GM21723 (cell line): ENCODE results near the gene STK17A.
A peak's percentile ranks its signal among the peaks of the same experiment; 100 is the strongest.
"Not testable (repeated sequence)": the region's sequence is repeated elsewhere in the genome, so short reads cannot be mapped to it uniquely, and the experiment has no call there.

Experiments used
- ATAC-seq: cut with Tn5 transposase; IDR thresholded peaks from one replicate; pipeline ENCODE4 v1.9.1; 2021; ENCODE audit warnings: mild to moderate bottlenecking, moderate library complexity; ENCODE audit not compliant: unreplicated experiment

STK17A gene

DNA sequence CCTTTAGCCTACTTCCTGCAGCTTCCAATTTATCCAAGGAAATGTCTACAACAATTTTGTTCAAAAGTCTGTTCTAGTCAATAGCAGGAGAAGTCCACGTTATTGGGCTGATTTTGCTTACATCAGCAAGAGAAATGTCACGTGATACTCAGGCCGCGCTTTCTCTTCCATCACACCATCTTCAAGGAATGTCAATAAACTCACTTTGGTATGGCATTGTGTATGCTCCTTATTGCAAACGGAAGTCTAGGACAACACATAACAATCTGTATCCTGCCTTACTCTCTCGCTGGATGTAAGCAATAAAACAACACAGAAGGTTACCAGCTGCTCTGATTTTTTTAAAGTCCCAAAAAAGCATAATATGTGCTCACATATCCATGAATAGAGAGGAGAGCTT is 17.1 kb upstream of the STK17A start:
- no peak for ATAC-seq

DNA sequence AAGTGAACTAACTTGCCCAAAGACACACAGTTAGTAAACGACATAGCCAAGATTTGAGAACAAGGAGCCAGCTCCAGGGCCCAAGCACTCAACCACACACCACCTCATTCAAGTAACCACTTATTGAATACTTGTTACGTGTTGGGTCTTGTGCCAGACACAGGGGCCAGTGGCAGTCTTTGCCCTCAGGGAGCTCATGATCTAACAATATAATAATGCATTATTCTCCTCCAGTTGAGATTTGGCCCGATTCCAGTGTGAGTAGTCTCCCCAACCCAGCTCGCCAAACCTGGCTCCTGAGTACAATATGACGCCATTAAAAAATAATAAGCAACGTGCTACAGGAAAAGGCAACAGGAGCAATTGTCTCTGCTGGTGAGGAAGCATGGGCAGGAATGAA is 14.4 kb upstream of the STK17A start:
- no peak for ATAC-seq

DNA sequence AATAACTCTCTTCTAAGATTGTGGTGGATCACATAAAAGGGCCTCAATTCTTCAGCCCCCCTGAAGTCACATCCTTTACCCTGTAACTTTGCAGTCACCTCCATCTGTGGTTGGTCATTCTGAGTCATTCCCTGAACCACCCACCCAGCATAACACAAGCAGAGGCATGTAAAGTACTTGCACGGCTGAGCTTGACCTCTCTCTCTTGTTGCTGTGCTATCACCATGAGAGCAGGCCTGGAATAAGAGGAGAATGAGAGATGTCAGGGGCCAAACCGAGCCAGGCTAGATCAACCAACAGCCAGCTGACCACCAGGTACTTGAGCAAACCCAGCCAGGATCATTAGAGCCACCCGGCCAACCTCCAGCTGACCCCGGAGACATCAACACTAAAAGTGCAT is 13.5 kb upstream of the STK17A start:
- peak; percentile 61 for ATAC-seq

DNA sequence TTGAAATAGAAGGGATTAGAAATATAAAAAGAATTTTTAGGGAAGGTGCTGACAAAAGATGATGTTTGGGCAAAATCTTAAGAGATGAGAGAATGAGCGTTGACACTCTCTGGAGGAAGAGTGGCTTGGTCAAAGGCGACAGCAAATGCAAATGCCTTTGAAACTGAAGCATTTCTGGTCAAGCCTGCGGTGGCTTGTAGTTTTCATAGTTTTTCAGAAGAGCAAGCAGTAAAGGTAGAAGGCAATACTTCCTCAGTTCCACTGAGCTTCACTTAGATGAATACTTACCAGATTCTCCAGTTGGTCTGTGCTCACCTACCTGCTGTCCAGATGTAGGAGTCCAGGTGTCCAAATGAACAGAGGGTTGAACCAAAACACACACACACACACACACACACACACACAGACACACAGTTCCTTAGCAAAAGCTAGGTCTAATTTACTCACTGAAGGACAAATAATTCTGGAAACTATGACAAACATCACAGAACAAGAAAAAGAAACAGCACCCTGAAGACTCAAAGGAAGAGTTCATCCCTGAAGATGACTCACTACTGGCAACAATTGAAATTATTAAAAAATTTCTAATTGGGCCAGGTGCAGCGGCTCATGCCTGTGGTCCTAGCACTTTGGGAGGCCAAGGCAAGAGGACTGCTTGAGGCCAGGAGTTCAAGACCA is 12.1 kb upstream of the STK17A start:
- peak; percentile 82 for ATAC-seq

DNA sequence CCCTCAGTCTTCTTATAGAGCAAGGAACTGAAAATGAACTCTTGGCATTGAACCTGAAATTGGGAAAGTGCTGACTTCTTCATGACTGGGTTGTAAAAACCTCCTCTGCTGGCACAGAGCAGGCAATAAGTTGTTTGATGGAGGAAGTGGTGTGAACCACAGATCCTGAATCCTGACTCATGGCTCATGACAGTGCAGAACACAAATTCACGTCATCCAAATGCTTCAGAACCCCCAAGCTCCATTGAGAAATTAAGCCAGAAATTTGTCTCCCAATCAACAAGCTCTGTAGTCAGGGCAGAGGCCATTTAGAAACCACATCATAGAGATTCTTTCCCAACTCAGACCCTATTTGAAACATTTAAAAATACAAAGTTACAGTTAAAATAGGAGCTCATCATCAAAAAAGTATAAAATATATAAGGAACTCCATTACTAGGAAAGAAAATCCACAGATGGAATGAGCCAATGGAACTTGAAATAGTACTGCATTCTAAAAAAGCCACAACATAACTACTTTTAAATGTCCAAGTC is 10.3 kb upstream of the STK17A start:
- peak; percentile 47 for ATAC-seq

DNA sequence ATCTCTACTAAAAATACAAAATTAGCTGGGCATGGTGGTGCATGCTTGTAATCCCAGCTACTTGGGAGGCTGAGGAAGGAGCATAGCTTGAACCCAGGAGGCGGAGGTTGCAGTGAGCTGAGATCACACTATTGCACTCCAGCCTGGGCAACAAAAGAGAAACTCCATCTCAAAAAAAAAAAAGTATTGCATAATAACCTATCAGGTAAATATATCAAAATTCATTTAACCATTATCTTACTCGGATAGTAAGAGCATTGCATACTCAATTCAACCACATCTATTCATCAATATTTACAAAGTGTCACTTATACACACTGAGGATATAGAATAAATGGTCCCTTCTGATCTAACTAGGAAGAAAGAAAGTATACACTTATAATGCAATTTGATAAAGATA is 9.1 kb upstream of the STK17A start:
- ATAC-seq: not testable (repeated sequence)

DNA sequence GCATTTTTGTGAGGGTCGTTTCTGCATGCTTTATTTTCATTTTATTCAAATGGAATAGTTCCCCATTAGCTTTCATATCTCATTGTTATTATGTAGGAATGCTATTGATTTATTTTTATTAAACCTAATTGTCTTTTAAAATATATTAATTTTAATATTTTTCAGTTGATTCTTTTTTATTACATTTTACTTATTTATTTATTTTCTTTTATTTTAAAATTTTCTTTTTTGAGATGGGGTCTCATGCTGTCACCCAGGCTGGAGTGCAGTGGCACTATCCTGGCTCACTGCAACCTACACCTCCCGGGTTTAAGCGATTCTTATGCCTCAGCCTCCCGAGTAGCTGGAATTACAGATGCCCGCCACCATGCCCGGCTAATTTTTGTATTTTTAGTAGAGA is 7.4 kb upstream of the STK17A start:
- no peak for ATAC-seq

DNA sequence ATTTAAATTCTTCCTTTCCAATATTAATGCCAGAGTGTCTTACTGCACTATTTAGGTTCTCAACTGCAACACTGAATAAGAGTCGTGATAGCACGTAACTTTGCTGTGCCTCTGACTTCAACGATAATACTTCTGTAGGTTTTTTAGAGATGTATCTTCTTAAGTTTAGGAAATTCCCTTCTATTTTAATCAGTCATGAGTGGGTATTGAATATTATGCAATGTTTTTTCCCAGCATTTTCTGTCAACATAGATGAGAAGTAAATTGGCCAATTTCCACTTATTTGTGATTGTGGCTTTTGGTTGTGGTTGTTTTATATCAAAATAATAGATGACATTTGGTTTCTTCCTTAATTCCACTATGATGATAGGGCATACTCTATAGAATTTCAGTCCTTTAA is 6.7 kb upstream of the STK17A start:
- no peak for ATAC-seq

DNA sequence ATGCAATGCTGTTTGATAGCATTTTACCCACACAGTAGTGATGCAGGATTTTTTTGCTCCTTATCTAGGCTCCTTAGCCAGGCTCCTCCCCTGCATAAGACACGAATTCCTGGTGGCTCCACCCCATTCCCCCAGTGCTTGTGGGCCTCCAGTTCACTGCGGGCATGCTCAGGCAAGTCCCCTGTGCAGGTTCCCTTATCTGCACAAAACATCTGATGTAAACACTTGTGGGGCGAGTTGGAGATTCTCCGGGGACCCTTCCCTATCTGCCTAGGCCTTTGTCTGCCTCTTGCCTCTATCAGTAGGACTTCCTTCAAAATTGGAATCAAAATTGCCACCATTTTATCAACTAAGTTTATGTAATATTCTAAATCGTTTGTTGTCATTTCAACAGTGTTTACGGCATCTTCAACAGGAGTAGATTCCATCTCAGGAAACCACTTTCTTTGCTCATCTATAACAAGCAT is 5.4 kb upstream of the STK17A start:
- ATAC-seq: no peak

DNA sequence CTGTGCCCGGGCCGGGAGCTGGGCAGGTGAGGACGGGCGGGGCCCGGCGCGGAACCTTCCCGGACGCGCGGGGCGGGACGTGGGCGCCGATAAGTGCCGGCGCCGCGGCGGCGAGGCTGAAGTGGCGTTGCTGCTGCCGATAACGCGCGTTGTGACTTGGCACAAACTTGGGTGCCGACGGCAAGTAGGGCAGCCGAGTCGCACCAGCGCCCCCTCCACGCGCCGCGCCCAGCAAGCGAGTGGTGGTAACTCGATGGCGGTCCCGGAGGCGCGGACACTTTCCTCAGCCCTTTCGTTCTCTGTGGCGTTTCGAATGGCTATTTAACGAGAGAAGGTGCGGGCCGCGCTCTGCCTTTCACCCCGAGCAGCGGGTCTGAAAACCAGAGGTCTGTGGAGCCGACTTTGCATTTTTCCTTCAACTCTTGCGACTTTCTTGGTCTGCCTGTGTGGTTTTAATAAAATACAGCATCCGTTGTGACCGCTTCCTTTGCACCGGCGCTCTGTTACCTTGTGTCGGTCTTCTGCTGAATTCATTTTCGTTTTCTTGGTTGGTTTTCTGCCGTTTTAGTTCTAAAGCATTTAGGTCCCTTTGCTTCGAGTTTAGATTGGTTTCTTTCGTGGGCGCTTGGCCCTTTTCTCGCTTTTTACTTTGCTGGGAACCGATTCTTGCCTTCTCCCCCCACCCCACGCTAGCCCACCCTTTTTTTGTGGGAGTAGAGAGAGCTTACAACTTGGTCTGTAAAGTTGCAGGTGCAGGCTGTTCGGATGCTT is 701 bp downstream of the STK17A start:
- peak; percentile 28 for ATAC-seq

DNA sequence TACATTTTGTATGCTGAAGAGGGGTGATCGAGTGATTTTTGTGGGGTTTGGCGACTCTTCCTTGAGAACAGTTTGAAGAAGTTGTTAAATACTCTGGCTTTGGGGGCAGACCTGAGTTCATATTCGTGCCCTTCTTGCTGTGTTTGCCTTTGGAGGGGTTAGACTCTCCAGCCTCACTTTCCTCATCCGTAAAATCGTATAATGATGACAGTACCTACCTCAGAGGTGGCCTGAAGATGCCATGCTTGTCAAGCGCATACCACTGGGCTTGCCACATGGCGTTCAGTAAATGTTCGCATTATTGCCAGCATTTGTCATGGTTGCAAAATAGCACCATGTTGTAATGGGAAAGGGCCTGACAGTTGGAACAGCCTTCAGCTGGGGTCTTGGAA is 1.3 kb downstream of the STK17A start:
- ATAC-seq: no peak

DNA sequence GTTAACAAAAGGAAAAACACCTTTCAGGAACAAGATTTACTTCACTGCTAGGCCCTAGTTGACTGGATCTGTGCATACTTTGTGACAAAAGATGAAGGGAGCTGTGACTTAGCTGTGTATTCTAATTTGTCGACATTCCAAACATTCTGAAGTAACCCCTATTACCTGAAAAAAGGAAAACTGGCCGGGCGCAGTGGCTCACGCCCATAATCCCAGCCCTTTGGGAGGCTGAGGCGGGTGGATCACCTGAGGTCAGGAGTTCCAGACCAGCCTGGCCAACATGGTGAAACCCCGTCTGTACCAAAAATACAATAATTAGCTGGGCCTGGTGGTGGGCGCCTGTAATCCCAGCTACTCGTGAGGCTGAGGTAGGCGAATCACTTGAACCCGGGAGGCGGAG is 1.8 kb downstream of the STK17A start:
- ATAC-seq: not testable (repeated sequence)

DNA sequence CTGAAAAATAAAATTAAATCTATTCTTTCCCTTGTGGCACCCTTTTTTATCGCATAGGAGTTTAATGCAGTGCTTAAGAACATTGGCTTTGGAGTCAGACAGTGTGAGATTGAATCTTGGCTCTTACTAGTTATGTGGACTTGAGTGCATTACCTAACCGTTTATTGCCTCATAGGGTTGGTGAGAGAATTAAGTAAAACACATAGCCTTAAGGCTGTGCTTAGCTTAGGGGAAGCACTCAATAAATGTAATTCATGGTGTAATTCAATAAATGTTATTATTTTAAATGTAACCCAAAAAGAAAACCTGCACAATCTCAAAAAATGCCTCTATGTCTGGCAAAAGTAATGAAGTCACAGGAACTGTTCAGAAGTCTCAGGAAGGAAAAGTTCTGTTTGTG is 2.7 kb downstream of the STK17A start:
- no peak for ATAC-seq

DNA sequence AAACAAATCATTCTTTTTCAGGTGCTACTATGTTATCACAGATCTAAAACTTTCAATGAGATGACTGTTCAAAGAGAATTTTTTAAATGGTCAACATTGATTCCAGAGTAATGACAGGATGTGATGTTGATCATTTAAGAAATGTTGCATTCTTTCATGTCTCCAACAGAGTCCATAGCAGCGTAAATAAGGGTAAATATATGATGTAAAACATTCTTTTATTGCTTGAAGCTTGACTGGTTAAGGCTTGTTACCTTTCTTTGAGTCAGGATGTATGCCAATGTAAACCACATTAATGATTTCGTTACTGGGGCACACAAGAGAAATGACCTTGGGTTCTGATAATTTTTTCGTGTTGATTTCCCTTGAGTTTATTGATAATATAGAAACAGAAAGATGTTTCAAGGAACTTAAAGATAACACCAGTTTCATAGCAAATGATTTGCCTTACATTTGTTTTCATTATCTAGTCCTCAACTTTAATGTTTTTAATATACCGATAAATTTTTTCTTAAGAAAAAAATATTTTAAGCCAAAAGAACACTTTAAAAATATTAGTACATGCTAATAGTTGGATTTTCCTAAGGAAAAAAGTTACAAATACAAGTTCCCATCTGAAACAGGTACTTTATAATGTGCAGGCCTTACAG is 3.5 kb downstream of the STK17A start:
- ATAC-seq: no peak

DNA sequence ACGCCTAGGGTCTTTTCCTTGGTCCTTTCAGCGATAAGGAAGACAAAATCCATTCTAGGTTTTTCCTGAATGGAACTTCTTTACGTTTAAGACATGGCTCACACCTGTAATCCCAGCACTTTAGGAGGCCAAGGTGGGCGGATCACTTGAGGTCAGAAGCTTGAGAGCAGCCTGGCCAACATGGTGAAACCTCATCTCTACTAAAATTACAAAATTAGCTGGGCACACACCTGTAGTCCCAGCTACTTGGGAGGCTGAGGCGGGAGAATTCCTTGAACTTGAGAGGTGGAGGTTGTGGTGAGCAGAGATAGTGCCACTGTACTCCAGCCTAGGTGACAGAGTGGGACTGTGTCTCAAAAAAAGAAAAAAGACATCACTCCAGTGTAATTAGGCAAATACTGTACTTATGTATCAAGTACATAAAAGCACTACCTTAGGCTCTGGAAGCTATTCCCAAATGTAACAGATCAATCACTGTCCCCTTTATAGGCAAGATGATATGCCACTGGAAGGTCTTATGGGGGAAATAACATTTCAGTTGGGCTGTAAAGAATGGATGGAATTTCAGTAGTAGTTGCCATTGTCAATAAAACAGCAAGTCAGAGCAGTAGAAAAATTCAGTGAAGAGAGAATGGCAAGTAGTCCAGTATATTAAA is 5.7 kb downstream of the STK17A start:
- no peak for ATAC-seq

DNA sequence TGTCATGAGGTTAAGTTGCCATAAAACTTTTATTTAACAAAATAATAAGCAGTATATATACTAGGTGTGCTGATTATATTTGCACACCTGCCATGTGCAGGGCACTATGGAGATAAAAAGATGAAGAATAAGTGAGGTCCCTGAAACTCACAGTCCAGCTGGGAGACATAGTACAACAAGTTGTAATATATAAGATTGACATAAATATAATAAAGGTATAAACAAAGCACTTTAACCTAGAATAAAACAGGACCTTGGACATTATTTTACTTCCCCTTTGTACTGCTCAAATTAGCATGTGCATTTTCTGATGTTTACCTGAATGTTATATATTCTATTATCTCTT is 6.2 kb downstream of the STK17A start:
- no peak for ATAC-seq

DNA sequence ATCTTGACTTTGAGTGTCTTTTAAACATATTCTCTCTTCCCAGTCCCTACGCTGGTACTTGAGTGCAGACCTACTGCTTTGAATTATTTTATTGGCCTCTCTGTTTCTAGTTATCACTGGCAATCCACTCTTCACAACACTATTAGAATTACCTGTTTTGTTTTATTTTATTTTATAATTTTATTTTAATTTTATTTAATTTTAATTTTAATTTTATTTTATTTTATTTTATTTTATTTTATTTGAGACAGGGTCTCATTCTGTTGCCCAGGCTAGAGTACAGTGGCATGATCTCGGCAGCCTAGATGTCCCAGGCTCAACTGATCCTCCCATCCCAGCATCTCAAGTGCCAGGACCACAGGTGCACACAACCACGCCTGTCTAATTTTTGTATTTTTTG is 6.8 kb downstream of the STK17A start:
- ATAC-seq: no peak

DNA sequence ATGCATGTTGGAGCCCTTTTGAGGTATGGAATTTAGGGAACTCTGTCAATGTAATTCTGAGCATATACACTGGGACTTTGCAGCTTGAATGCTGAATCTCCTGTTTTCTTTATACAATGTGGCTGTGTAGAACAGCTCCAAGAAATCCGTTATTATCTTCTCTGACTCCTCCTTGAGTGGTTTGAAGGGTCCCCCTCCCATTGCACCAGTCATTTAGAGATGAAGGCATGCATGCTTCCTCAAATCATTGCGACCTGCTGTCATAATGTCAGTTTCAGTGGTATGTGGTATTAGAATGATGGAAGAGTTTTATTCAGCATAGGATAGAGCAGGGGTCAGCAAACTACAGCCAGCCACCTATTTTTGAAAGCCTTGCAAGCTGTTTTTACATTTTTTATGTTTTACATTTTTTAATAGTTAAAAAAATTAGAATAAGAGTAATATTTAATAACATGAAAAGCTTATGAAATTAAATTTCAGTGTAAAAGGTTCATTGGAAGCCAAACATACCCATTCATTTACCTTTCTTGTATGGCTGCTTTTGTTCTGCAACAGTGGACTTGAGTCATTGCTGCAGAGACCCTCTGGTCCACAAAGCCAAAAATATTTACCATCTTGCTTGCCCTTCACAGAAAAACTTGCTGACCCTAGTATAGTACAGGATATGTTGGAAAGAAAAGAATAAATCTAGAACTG is 8.1 kb downstream of the STK17A start:
- ATAC-seq: peak; percentile 68

DNA sequence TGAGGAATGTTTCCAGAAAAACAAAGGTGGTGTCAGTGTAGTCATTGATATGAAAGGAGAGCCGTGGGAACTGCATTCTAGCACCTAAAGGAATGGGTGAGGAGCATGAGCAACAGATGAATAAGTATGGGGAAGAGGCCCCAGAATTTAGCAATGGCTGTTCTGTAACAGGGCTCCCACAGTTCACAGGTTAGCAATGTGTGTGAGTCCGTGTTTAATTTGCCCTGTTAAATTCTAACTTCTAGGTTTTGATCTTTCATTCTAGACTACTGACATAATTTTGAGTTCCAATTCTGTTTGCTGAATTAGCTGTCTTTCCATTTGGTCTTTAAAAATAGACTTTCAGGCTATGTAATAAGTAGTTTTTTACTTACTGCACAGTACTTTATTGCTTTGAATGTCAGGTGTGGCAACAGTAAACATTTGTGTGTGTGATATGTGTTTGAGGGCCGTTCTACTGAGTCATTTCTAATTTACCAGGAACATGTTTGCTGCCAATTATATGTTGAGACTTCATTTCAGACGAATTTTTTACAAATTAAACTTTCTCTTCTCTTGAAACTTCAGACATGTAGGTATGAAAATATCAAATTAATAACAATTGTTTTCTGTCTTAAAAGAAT is 8.8 kb downstream of the STK17A start:
- peak; percentile 18 for ATAC-seq

DNA sequence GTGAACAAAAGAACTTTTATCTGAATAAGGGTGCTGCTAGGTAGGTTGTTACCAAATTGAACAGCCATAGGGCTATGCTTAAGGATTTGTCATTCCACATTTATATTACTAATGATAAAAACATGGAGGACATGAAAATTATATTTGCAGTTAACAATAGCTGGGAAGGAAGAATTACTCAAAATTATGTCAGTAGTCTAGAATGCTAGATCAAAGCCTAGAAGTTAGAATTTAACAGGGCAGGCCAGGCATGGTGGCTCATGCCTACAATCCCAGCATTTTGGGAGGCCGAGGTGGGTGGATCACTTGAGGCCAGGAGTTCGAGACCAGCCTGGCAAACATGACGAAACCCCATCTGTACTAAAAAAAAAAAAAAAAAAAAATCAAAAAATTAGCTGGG is 9.4 kb downstream of the STK17A start:
- ATAC-seq: no peak
